IPS DF 19.7 (cell line): Measurements from ENCODE around the gene ATP6V1F.

Source experiments
- DNase-seq: peaks from one replicate; pipeline ENCODE4 v3.0.0-alpha.2; 2013; ENCODE audit warnings: low read depth, low spot score

Gene ATP6V1F

DNA sequence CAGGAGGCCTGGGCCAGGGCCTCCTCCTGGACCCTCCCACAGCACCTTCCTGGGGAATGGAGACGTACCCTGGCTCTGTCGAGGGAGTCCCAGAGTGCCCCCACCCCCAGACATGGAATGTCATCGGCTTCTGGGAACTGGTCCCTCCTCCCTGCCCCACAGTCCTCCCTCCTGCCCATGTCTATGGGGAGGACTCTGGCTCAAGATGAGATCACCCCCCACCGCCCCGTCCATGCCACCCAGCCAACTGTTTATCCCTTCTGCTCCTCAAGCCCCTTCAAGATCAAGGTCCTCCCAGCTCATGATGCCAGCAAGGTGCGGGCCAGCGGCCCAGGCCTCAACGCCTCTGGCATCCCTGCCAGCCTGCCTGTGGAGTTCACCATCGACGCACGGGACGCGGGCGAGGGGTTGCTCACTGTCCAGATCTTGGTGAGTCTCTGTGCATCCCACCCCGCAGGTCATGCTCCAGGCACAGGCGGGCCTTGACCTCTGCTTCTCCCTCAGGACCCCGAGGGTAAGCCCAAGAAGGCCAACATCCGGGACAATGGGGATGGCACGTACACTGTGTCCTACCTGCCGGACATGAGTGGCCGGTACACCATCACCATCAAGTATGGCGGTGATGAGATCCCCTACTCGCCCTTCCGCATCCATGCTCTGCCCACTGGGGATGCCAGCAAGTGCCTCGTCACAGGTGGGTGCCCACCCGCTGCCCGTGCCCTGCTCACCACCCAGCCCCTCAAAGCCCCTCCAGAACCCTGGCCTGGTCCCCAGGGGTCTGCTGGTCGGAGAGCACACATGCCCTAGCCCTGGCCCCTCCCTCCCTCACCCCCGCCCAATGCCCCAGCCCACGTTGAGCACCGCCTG lies 14.1 kb upstream of the ATP6V1F start:
- no peak for DNase-seq

DNA sequence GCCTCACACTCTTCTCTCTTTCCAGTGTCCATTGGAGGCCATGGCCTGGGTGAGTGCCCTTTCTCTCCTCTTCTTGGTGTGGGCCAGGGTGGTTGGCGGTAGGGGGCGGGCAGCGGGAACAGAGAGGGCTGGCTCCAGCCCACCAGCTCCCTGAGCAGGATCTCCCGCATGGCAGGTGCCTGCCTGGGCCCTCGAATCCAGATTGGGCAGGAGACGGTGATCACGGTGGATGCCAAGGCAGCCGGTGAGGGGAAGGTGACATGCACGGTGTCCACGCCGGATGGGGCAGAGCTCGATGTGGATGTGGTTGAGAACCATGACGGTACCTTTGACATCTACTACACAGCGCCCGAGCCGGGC lies 13.5 kb upstream of the ATP6V1F start:
- DNase-seq: no peak

GRCh38 chr7:128849804-128850490 lies 12.7 kb upstream of the ATP6V1F start:
- DNase-seq: no peak

GRCh38 chr7:128852537-128853254 lies 10.0 kb upstream of the ATP6V1F start:
- DNase-seq: no peak

DNA sequence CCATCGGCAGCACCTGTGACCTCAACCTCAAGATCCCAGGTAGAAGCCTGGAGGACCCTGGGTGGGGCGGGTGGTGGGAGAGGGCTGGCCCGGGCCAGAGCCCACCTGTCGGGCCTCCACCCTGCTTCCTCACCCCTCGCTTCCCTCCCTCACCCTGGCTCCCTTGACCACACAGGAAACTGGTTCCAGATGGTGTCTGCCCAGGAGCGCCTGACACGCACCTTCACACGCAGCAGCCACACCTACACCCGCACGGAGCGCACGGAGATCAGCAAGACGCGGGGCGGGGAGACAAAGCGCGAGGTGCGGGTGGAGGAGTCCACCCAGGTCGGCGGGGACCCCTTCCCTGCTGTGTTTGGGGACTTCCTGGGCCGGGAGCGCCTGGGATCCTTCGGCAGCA lies 8.9 kb upstream of the ATP6V1F start:
- DNase-seq: no peak

GRCh38 chr7:128854396-128854795 lies 8.3 kb upstream of the ATP6V1F start:
- DNase-seq: no peak

DNA sequence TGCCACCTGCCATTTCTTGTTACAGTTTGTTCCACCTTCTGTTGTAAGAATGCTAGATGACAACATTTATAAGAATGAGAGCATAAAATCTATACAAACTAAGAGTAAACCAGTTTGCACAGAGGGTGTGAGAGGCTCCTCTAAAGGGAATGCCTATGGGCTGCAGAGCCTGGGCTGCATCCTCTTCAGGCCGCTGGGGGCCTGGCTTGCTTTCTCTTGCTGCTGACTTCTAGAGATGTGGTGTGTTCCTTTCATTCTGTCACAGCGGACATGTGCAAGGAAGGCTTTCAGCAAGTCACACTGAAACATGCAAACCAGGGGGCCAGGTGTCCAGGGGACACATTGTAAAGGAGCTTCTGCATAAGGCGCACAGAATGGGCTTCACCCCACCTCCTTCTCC lies 7.1 kb upstream of the ATP6V1F start:
- no peak for DNase-seq

- no peak for DNase-seq
These were observed 6.5 kb upstream of the ATP6V1F start for GRCh38 chr7:128856001-128856718.

DNA sequence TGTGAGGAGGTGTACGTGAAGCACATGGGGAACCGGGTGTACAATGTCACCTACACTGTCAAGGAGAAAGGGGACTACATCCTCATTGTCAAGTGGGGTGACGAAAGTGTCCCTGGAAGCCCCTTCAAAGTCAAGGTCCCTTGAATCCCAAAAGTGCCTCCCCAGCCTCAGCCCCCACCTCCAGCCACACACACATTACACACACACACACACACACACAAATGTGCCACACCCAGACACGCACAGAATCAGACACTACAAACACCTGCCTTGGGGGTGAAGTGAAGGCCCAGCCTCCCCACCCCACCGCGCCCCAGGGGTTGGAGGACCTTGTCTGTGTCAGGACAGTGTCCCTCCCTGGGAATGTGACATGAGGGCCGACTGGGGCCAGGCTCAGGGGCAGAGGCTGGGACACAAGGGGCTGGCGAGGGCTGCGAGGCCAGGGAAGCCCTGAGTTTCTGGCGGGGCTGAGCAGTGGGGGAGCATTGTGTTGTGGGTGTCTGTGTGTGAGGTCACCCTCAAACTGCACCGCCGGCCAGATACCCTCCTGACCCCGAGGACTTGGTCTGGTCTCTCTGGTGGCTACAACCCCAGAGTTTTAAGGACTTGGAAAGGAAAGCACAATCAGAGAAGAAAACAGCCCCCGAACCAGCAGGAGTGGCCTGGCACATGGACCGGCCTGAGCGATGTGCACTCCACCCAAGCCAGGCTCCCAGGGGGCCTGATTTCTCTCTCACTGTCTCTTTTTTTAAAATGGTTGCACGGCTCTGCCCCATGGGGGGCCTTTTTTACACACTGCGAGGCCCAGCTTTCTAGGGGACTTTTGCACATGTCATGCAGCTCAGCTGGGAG lies 4.0 kb upstream of the ATP6V1F start:
- DNase-seq: no peak

DNA sequence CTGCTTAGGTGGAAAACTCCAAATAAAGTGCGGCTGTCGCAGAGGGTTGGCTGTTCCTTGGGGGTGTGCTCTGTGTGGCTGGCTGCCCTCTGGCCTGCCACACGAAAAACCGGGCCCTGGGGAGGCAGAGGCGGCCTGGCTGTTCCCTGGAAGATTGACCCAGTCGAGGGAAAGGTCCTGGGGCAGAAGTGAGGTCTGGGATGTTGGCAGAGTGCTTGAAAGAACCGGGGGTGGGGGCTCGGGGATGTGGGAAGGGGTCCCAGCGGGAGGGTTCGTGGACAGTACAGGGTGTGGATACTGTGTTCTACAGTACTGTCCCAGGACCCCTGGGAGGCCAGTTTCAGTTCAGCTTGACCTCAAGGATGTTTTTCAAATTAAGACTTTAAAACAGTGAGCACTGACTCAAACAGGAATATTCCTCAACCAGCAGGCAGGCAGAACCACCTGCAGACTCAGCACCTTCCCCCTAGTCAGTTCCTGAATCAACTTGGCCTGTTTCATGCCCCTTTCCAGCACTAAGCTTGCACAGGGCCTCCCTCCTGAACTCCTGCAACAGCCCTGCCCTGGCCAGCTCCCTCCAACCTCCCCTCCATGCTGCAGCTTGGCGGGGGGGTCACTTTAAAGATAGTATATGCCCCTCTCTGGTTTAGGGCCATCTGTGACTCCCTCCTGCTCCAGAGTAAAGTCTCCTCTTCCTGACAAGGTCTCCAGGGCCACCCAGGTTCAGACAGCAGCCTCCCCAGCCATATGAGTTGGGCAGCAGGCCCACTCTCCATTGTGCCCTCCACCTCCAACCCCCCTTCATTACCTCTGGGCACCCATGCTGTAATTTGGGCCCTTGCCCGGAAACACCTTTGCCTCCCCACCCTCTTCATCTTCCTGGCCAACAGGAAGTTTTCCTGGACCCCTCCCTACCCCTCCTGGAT lies 3.2 kb upstream of the ATP6V1F start:
- DNase-seq: no peak

DNA sequence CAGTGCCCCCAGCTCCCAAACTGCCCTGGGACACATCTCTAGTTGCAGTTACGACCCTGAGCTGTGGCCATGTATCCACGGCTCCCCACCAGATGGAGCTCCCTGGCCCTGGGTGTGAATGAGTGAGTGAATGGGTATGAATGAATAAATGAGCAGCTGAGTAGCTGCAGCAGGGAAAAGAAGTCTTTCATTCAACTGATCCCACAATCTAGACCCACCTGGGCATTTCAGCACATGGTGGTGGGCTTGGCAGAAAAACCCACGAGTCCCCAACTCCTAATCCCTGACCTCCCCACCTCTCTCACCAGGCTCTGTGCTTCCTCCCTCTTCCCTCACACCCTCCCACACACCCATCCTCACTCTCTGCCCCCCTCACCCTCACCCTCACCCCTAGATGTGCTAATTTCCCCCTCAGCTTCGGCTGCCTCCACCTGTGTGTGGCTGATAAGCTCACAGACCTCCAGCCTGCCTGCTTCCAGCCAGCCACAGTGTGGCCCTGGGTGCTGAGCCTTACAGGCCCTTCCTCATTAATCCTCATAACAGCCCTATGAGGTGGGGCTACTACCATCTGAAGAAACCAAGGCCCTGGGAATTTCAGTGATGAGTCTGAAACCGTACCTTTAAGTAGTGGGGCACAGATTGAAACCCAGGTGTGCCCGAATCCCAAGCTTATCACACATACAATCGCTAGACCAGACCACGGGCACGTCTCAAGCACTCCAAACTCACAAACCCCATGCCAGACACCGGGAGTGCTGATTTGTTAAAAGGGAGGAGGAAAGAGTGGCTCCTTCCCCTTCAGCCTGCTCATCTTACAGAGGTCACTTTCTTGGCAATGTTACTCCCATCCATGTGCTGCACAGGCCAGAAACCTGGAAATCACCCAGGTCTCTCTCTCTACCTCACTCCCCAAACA lies 2.2 kb upstream of the ATP6V1F start:
- no peak for DNase-seq

DNA sequence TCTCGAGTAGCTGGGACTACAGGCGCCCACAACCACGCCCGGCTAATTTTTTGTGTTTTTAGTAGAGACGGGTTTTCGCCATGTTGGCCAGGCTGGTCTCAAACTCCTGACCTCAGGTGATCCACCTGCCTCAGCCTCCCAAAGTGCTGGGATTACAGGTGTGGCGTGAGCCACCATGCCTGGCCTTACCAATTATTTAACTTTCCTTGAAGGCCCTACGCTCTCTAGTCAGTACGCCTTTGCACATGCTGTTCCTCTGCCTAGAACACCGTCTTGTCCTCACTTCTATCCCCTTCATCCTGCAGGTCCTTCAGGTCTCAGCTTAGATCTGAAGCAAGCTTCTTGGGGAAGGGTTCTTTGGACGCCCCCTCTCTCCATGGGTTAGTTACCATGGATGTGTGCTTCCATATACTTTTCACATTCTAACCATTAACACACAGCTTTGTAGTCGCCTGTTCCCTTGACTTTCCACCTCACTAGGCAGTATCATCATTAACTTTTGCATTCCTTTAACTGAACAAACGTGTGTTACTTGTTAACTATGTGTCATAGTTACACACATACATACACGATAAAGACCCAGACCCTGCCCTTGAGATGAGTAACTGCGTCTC lies 592 bp upstream of the ATP6V1F start:
- DNase-seq: no peak

DNA sequence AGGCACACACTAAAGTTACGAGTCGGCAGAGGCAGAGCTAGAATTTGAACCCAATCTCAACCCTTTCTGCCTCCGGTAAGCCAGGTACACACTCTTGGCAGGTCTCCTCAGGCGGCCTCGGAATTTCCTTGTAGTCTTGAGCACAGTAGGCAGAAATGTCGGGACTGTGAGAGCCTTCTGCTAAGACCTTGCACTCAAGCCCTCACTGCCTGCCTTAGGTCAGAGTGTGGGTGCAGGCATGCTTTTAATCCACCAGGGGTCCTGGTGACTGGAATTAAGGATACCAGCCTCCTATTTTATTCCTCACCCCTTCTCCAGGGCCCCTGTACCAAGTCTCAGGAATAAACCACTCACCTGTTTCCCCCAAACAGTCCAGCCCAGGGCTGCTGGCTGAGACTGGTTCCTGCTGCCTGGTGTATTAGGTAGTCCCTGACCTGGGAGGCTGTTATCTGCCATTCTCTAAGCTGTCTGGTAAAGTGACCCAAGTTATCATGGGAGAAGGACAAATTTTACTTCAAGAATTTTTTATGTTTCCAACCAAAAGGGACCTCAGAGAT lies 855 bp downstream of the ATP6V1F start:
- no peak for DNase-seq

GRCh38 chr7:128865303-128865702 lies 2.6 kb downstream of the ATP6V1F start:
- no peak for DNase-seq

GRCh38 chr7:128865996-128866877 lies 3.6 kb downstream of the ATP6V1F start:
- DNase-seq: no peak

GRCh38 chr7:128867241-128867640 lies 4.6 kb downstream of the ATP6V1F start:
- DNase-seq: no peak
